GM18519 (cell line): ENCODE data around the gene ANKRD40.

Experiments
- ATAC-seq: cut with Tn5 transposase; IDR thresholded peaks from one replicate; pipeline ENCODE4 v1.9.1; 2021; ENCODE audit warnings: mild to moderate bottlenecking, moderate library complexity; ENCODE audit not compliant: unreplicated experiment, low FRiP score

Gene ANKRD40

GRCh38 chr17:50672831-50673551 is 34.7 kb downstream of the ANKRD40 start:
- ATAC-seq = no peak

GRCh38 chr17:50672071-50672470 is 35.6 kb downstream of the ANKRD40 start:
- no peak for ATAC-seq

DNA sequence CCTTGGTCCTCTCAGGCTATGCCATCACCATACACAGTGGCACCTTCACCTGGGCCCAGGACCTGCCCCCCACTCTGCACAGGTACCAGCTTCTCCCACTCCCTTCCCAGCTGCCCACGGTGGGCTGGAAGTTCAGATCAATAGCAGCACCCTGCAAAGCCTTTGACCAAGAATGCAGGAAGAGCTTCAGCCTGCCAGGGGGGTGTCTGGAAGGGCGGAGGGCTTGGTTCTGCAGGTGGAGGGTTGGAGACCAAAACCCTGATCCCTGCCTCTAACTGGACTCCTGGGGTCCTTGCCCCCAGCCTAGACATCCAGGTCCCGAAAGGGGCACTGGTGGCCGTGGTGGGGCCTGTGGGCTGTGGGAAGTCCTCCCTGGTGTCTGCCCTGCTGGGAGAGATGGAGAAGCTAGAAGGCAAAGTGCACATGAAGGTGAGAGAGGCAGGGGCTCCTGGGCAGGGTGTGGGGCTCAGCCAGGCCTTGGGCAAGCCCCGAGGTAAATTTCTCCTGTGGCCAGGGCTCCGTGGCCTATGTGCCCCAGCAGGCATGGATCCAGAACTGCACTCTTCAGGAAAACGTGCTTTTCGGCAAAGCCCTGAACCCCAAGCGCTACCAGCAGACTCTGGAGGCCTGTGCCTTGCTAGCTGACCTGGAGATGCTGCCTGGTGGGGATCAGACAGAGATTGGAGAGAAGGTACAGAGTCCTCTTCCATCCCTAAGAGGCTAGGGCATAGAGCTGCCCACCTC is 38.7 kb downstream of the ANKRD40 start:
- no peak for ATAC-seq

DNA sequence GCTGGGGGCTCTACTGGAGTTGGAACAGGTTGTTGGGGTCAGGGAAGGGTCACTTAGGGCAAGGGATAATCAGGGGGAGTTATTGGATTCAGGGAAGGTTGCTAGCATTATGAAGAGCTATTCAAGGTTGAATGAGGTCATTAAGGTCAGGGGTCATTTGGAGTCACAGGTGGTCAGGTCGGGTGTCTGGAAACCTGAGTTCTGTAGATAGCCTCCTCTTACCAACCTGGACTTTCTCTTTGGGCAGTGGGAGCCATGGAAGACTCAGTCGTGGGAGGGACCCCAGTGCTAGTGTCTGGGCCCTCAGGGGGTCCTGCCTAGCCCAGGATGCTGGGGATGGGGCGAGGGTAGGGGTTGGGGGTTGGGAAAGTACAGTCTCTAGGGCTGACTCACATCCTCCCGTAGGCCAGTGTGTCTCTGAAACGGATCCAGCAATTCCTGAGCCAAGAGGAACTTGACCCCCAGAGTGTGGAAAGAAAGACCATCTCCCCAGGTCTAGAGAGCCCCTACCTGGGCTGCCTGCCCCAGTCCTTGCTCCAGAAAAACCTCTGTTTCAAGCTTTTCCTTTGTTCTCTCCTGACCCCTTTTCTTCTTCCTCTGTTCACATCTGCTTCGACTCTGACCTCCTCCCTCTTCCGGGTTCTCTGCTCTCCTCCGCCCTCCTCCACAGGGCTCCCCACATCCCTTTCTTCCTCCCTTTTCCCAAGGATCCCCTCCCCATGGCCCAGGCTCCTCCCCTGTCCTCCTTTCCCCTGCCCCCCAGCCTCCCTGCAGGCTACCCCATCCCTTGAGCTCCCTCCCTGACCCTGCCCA is 39.5 kb downstream of the ANKRD40 start:
- ATAC-seq = no peak

GRCh38 chr17:50667259-50668024 is 40.3 kb downstream of the ANKRD40 start:
- ATAC-seq = no peak

DNA sequence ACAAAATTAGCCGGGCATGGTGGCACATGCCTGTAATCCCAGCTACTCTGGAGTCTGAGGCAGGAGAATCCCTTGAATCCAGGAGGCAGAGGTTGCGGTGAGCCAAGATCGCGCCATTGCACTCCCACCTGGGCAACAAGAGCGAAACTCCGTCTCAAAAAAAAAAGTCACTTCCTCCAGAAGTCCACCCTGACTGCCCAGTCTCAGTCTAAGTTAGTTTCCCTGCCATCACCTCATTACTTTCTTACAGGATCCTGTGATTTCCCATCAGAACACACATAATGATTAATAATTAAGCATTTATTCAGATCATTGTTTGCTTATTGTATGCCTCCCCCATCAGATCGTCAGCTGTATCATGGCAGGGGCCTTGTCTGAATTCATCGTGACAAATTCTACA is 41.4 kb downstream of the ANKRD40 start:
- ATAC-seq = no peak

- ATAC-seq = no peak
Measured at GRCh38 chr17:50665838-50666237, 41.9 kb downstream of the ANKRD40 start.

- ATAC-seq = no peak
Measured at GRCh38 chr17:50664788-50665458, 42.8 kb downstream of the ANKRD40 start.

DNA sequence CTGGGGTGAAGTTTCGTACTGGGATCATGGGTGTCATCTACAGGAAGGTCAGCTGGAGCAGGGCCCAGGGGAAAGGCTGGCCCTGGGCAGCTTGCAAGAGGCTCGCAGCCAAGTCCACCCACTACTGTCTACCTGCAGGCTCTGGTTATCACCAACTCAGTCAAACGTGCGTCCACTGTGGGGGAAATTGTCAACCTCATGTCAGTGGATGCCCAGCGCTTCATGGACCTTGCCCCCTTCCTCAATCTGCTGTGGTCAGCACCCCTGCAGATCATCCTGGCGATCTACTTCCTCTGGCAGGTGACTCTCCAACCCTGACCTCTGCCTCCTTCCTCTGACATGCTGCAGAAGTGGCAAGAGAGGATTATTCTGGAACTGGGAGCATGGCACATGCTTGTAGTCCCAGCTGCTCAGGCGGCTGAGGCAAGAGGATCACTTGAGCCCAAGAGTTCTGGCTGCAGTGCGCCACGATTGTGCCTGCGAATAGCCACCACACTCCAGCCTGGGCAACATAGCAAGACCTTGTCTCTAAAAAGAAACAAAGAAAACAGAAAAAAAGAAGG is 43.8 kb downstream of the ANKRD40 start:
- no peak for ATAC-seq

- no peak for ATAC-seq
Measured at GRCh38 chr17:50662632-50663225, 45.0 kb downstream of the ANKRD40 start.

GRCh38 chr17:50661795-50662391 is 45.8 kb downstream of the ANKRD40 start:
- no peak for ATAC-seq

GRCh38 chr17:50661348-50661747 is 46.4 kb downstream of the ANKRD40 start:
- no peak for ATAC-seq

- ATAC-seq = no peak
Measured at GRCh38 chr17:50660887-50661345, 46.8 kb downstream of the ANKRD40 start.

- ATAC-seq = no peak
Measured at GRCh38 chr17:50660042-50660886, 47.5 kb downstream of the ANKRD40 start.

DNA sequence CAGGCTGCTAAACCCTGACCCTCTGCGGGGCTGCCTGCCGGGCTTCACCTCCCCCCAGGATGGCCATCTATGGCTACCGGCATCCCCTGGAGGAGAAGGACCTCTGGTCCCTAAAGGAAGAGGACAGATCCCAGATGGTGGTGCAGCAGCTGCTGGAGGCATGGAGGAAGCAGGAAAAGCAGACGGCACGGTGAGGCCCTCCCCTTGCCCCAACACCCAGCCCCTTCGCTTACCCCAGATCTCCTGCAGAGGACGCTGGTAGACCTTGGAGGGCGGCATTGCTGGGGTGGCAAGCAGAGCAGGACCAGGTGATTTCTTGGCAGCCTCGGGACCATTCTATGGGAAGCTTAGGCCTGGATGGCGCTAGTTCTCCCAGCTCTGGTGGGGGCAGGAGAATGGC is 48.5 kb downstream of the ANKRD40 start:
- ATAC-seq = no peak

DNA sequence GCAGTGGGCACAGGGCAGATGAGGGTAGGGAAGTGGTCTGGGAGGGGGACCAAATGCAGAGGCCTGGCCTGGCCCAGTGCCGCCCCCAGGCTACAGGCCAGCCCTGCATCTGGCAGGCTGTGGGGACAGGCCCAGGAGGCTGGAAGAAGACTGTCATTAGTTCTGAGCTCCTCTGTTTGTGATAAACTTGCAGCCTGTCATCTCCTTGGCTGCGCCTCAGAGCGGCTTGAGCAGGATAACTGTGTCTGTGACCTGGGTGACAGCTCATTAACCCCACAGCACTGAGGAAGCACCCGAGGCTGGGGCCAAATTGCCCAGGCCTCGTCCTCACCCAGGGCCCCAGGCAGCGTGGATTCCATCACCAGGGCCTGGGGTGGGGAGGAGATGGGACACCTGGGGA is 49.1 kb downstream of the ANKRD40 start:
- ATAC-seq = no peak

GRCh38 chr17:50657627-50658026 is 50.1 kb downstream of the ANKRD40 start:
- no peak for ATAC-seq

GRCh38 chr17:50657054-50657453 is 50.7 kb downstream of the ANKRD40 start:
- no peak for ATAC-seq
